Body of pancreas (tissue), 4 donors: ENCODE results near the gene SCN2B.
A peak's percentile ranks its signal among the peaks of the same experiment; 100 is the strongest.

ENCODE experiments used
- CTCF ChIP-seq, 7 experiments: fragments of 450-650 bp in 4 of 7; fragments of 200-600 bp in 3 of 7; sonication (generic) in 3 of 7; IDR thresholded peaks; one replicate each; pipeline ENCODE4 v1.5.1; 2016 to 2019; ENCODE audit warnings: antibody characterized with exemption in 7 of 7
- POLR2A ChIP-seq, 3 donors: fragments of 450-650 bp; IDR thresholded peaks; one replicate each; pipeline ENCODE4 v1.6.1; 2016; ENCODE audit warnings: antibody characterized with exemption in 3 of 3, mild to moderate bottlenecking in 2 of 3

GRCh38 chr11:118145285-118146227 lies 30.9 kb downstream of the SCN2B start:
- TF ChIP-seq CTCF (IDR thresholded peaks at IDR 0.05) (peak; percentile 86 to 98 (median 91)), POLR2A (IDR thresholded peaks at IDR 0.05) (peak in 1 of 3 donors; percentile 15)
